Mesothelial cell of epicardium (in vitro differentiated cells): ENCODE results near the gene ANKMY1. TPM values are rescaled to one million over a fixed set of nuclear protein-coding genes. Genes with fewer than 3 reads are reported as not detected.
"Not testable (repeated sequence)": the region's sequence is repeated elsewhere in the genome, so short reads cannot be mapped to it uniquely, and the experiment has no call there.

Experiments
- DNase-seq, 2 experiments: peaks; one replicate each; pipeline ENCODE4 v3.0.0; 2021; ENCODE audit warnings: low spot score in 2 of 2; ENCODE audit not compliant: unreplicated experiment in 2 of 2
- H3K27ac Mint-ChIP-seq: 2 replicates; pipeline ENCODE4 v1.8.0; 2021; ENCODE audit warnings: mixed read lengths
- H3K27me3 Mint-ChIP-seq: 2 replicates; pipeline ENCODE4 v1.8.0; 2021; ENCODE audit warnings: low read depth, mixed read lengths
- H3K36me3 Mint-ChIP-seq: 2 replicates; pipeline ENCODE4 v1.8.0; 2021; ENCODE audit warnings: mixed read lengths
- H3K4me1 Mint-ChIP-seq: 2 replicates; pipeline ENCODE4 v1.8.0; 2021; ENCODE audit warnings: mixed read lengths
- H3K4me3 Mint-ChIP-seq: 2 replicates; pipeline ENCODE4 v1.8.0; 2021; ENCODE audit warnings: mild to moderate bottlenecking, moderate library complexity, mixed read lengths
- H3K9me3 Mint-ChIP-seq: 2 replicates; pipeline ENCODE4 v1.8.0; 2021; ENCODE audit warnings: mixed read lengths
- CTCF ChIP-seq: fragments of 200-600 bp; sonication (generic); IDR thresholded peaks from one replicate; pipeline ENCODE4 v1.5.0; 2021; ENCODE audit warnings: antibody characterized with exemption; ENCODE audit not compliant: unreplicated experiment
- total RNA-seq: library from RNA; stranded (reverse); gene quantifications from 3 replicates; pipeline ENCODE4 v1.2.1, GENCODE V29; 2021

Gene ANKMY1
- total RNA-seq, 1 donor from 2014 or later = 29.8 TPM

- Mint-ChIP-seq H3K27me3 (no peaks in the 10 kb centered on the region), H3K4me1 (no peaks in the 10 kb centered on the region), H3K36me3 (peaks cover 22% of the 10 kb centered on the region), H3K4me3 (no peak overlapping the region), H3K27ac (no peak overlapping the region), H3K9me3 (peaks cover 10% of the 10 kb centered on the region)
- DNase-seq = no peak
- no peak for TF ChIP-seq CTCF
Observed at GRCh38 chr2:240498171-240498957, 59.4 kb downstream of the ANKMY1 start.

GRCh38 chr2:240497082-240497481, 60.7 kb downstream of the ANKMY1 start:
- H3K27me3 Mint-ChIP-seq, H3K4me3 Mint-ChIP-seq, H3K4me1 Mint-ChIP-seq, DNase-seq, H3K27ac Mint-ChIP-seq: not testable (repeated sequence)
- Mint-ChIP-seq H3K36me3 (peaks cover 26% of the 10 kb centered on the region), H3K9me3 (peaks cover 16% of the 10 kb centered on the region)

GRCh38 chr2:240494942-240495341, 62.8 kb downstream of the ANKMY1 start:
- not testable (repeated sequence) for DNase-seq, H3K27me3 Mint-ChIP-seq, H3K4me3 Mint-ChIP-seq, H3K4me1 Mint-ChIP-seq, H3K27ac Mint-ChIP-seq
- Mint-ChIP-seq H3K9me3 (peaks cover 33% of the 10 kb centered on the region), H3K36me3 (peaks cover 29% of the 10 kb centered on the region)

- H3K4me3 Mint-ChIP-seq = no peak overlapping the region
- DNase-seq = no peak
- no peaks in the 10 kb centered on the region for H3K4me1 Mint-ChIP-seq
- peaks cover 39% of the 10 kb centered on the region for H3K9me3 Mint-ChIP-seq
- H3K27me3 Mint-ChIP-seq = no peaks in the 10 kb centered on the region
- H3K36me3 Mint-ChIP-seq = peaks cover 29% of the 10 kb centered on the region
- no peak overlapping the region for H3K27ac Mint-ChIP-seq
- TF ChIP-seq CTCF = no peak
Observed at GRCh38 chr2:240494194-240494793, 63.5 kb downstream of the ANKMY1 start.

- no peak for DNase-seq
- Mint-ChIP-seq H3K4me3 (no peak overlapping the region), H3K27me3 (no peaks in the 10 kb centered on the region), H3K27ac (no peak overlapping the region), H3K4me1 (no peaks in the 10 kb centered on the region), H3K9me3 (peaks cover 61% of the 10 kb centered on the region), H3K36me3 (peaks cover 31% of the 10 kb centered on the region)
- no peak for TF ChIP-seq CTCF
Observed at GRCh38 chr2:240491483-240491882, 66.3 kb downstream of the ANKMY1 start.

GRCh38 chr2:240482141-240482540, 75.6 kb downstream of the ANKMY1 start:
- Mint-ChIP-seq H3K27me3 (no peaks in the 10 kb centered on the region), H3K27ac (no peak overlapping the region), H3K4me3 (no peak overlapping the region), H3K9me3 (peaks cover 11% of the 10 kb centered on the region), H3K4me1 (no peaks in the 10 kb centered on the region), H3K36me3 (peaks cover 10% of the 10 kb centered on the region)
- no peak for TF ChIP-seq CTCF
- no peak for DNase-seq
